ENCODE data around the gene EYS.

The EYS gene

DNA sequence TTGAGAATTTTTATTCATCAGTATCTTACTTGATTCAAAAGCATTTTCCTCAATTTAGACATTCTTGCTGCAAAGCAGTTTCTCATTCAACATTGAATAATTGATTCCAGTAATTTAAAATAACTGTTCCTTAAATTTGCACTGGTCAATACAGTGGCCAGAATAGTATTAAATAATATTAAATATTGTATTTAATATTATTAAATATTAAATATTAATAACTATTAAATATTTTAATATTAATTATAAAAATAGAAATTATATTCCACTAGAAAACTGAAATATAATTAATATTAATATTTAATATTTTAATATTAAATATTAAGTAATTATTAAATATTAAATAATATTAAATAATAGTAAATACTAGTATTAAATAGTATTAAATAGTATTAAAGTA lies 758.8 kb downstream of the EYS start:
- H3K27ac Mint-ChIP-seq (ENCODE audit: low read depth): no peak overlapping the region
- ATAC-seq (replicated peaks; ENCODE audit: extremely low read depth, poor library complexity, severe bottlenecking) (no peak), DNase-seq (ENCODE audit: low spot score in 2 of 2) (no peak)
- peaks cover 14% of the 10 kb centered on the region for H3K9me3 Mint-ChIP-seq
- H3K27me3 Mint-ChIP-seq: no peaks in the 10 kb centered on the region
- no peaks in the 10 kb centered on the region for H3K36me3 Mint-ChIP-seq (ENCODE audit: insufficient read depth)
- H3K4me3 Mint-ChIP-seq: no peak overlapping the region
- H3K4me1 Mint-ChIP-seq: no peaks in the 10 kb centered on the region

DNA sequence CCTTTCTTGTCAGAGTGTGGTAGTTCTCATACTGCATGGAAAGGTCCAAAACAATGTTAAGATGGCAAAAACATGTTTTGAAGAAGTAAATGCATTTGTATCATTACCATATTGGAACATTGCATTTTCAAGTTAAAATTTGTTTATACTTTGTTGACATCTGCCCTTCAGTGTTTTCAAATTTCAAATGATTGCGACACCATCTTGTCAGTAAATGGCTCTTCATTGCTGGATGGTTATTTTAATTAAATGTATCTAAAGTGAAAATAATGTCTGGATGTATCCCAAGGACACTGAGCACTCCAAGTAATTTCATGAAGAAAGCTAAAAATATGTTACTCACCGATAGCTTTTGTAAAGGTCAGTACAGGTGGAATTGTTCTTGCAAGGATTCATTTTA lies 761.6 kb downstream of the EYS start:
- Mint-ChIP-seq H3K4me1 (no peaks in the 10 kb centered on the region), H3K27ac (ENCODE audit: low read depth) (no peak overlapping the region), H3K36me3 (ENCODE audit: insufficient read depth) (no peaks in the 10 kb centered on the region), H3K27me3 (no peaks in the 10 kb centered on the region), H3K9me3 (peaks cover 17% of the 10 kb centered on the region), H3K4me3 (no peak overlapping the region)
- ATAC-seq (replicated peaks; ENCODE audit: extremely low read depth, poor library complexity, severe bottlenecking): no peak
- DNase-seq (ENCODE audit: low spot score in 2 of 2): no peak

DNA sequence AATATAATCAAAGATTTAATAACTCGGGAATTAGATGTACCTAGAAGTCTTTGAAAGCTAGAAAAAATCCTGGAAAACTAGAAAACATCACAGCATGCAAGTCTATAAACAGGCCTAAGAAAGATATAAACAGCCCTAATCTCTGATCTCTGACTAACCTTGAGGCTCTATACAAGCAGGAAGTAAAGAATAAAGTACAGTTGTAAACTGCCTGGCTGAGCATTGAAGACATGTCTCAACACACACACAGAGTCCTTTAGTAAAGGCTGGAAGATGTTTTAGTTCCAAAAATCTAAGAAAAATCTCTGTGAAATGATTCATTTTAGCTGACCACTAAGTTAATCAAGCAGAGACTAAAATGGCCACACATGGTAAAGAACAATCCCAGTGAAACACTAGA lies 774.5 kb downstream of the EYS start:
- Mint-ChIP-seq H3K27me3 (no peaks in the 10 kb centered on the region), H3K4me1 (no peaks in the 10 kb centered on the region), H3K4me3 (no peak overlapping the region), H3K36me3 (ENCODE audit: insufficient read depth) (no peaks in the 10 kb centered on the region), H3K27ac (ENCODE audit: low read depth) (no peak overlapping the region), H3K9me3 (peaks cover 6% of the 10 kb centered on the region)
- ATAC-seq (replicated peaks; ENCODE audit: extremely low read depth, poor library complexity, severe bottlenecking): no peak
- DNase-seq (ENCODE audit: low spot score in 2 of 2): no peak

DNA sequence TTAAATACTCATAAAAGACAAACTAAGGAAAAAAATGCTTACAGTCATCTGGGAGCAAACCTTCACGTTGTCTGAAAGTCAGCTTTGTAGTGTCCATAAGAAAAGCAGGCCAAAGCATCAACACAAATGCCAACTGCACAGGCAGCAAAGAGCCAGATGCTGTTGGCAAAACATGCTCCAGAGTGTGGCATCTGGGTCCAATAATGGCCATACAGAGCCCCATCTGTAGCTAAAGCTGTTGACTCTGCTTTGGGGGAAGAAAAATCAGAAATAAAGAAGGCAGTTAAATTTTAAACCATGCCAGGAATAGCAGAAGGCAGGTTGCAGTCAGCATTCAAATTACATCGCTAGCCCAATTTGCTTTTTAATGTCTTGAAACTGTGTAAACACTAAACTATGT lies 776.3 kb downstream of the EYS start:
- ATAC-seq (replicated peaks; ENCODE audit: extremely low read depth, poor library complexity, severe bottlenecking): no peak
- Mint-ChIP-seq H3K4me1 (no peaks in the 10 kb centered on the region), H3K36me3 (ENCODE audit: insufficient read depth) (no peaks in the 10 kb centered on the region), H3K27ac (ENCODE audit: low read depth) (no peak overlapping the region), H3K4me3 (no peak overlapping the region), H3K9me3 (peaks cover 12% of the 10 kb centered on the region), H3K27me3 (no peaks in the 10 kb centered on the region)
- DNase-seq (ENCODE audit: low spot score in 2 of 2): no peak

DNA sequence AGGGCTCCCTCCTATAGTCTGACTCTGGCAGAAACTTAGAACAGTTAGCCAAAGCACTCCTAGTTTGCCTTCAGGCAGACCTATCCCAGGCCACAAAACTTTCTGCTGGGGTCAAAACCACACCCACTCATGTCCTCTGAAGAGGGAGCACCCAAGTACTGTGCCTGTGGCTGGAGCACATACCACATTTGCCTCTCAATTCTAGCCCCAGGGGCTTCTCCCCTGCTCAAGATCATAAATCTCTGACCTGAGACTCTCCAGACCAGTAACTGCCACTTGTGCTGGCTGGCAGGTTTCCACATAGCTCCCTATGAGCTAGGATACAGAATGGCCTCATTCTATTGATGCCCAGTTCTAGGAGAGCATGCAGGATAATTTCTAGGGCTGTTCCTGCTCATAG lies 781.0 kb downstream of the EYS start:
- no peak for ATAC-seq (replicated peaks; ENCODE audit: extremely low read depth, poor library complexity, severe bottlenecking)
- Mint-ChIP-seq H3K4me1 (no peaks in the 10 kb centered on the region), H3K36me3 (ENCODE audit: insufficient read depth) (no peaks in the 10 kb centered on the region), H3K4me3 (no peak overlapping the region), H3K27ac (ENCODE audit: low read depth) (no peak overlapping the region), H3K9me3 (peaks cover 22% of the 10 kb centered on the region), H3K27me3 (no peaks in the 10 kb centered on the region)
- DNase-seq (ENCODE audit: low spot score in 2 of 2): no peak

DNA sequence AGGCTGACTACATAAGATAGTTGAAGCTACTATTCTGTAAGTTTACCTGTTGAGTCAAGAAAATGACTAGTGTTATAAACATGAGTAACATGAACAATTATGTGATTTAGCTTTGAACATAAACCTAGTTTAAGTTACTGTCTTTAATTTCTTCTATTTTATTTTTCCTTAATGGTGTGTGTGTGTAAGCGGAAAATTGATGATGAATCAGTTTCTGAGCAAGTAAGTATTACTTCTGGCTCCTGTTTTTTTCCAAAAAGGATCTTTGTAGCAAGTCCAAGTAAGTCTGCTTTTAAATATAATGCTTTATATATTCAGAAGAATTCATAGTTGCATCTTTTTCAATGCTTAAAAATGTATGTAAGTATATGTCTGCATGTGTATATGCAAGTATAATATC lies 786.8 kb downstream of the EYS start:
- no peaks in the 10 kb centered on the region for H3K27me3 Mint-ChIP-seq
- peaks cover 25% of the 10 kb centered on the region for H3K9me3 Mint-ChIP-seq
- no peak overlapping the region for H3K4me3 Mint-ChIP-seq
- H3K4me1 Mint-ChIP-seq: no peaks in the 10 kb centered on the region
- no peak for DNase-seq (ENCODE audit: low spot score in 2 of 2)
- ATAC-seq (replicated peaks; ENCODE audit: extremely low read depth, poor library complexity, severe bottlenecking): no peak
- H3K36me3 Mint-ChIP-seq (ENCODE audit: insufficient read depth): no peaks in the 10 kb centered on the region
- H3K27ac Mint-ChIP-seq (ENCODE audit: low read depth): no peak overlapping the region

DNA sequence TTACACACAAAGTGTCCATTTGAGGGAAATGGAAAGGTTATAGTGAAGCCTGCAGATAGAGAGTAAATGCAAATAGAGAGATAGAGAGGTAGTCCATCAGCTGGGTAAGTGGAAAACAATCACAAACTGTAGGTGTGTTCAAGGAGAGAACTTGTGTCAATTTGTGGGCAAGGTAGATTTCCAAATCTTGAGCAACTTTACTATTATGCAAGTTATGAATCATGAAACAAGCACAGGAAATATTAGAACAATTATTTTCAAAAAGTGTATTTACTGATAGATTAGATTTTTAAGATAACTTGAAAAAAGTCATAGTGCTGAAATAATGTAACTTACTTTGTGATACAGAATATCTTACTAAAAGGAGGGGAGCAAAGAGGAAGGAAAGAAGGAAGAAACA lies 792.9 kb downstream of the EYS start:
- H3K4me1 Mint-ChIP-seq: no peaks in the 10 kb centered on the region
- H3K4me3 Mint-ChIP-seq: no peak overlapping the region
- no peak for DNase-seq (ENCODE audit: low spot score in 2 of 2)
- H3K36me3 Mint-ChIP-seq (ENCODE audit: insufficient read depth): no peaks in the 10 kb centered on the region
- no peak for ATAC-seq (replicated peaks; ENCODE audit: extremely low read depth, poor library complexity, severe bottlenecking)
- H3K9me3 Mint-ChIP-seq: peaks cover 21% of the 10 kb centered on the region
- no peaks in the 10 kb centered on the region for H3K27me3 Mint-ChIP-seq
- no peak overlapping the region for H3K27ac Mint-ChIP-seq (ENCODE audit: low read depth)

DNA sequence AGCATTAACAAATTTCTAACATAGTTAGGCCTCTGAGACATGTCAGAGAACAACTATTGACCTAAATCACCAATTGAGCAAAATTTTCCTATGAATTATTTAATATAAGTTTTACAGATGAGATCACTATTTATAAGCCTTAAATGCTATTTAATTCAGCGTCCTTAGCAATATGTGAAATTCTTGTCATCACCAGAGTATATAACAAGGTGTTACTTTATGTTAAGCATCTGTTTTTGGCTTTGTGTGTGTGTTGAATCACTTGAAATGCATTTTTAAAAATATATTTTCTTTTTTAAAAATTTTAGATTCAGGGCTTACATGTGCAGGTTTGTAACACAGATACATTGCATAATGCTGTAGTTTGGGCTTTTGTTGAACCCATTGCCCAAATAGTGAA lies 794.1 kb downstream of the EYS start:
- H3K4me3 Mint-ChIP-seq: no peak overlapping the region

DNA sequence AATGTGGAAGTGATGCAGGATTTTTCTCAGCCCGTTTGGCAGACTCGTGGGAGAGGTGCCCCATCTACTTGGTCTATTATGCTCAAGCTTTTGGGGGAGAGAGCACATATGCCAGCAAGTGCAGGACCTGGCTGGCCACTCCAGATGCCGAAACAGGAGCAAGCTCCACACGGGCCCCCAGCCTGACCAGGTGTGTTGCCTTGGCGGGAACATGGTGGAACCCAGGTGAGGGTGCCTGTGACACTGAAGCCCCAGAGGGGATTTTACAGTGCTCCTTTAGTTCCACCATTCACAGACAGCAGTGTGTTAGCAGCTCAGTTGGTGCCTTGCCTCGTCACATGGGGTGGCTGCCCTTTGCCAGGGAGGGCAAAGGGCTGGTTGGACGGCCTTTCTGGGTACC lies 798.9 kb downstream of the EYS start:
- no peak overlapping the region for H3K4me3 Mint-ChIP-seq
- no peaks in the 10 kb centered on the region for H3K27me3 Mint-ChIP-seq
- DNase-seq (ENCODE audit: low spot score in 2 of 2) (no peak), ATAC-seq (replicated peaks; ENCODE audit: extremely low read depth, poor library complexity, severe bottlenecking) (no peak)
- H3K9me3 Mint-ChIP-seq: peaks cover 8% of the 10 kb centered on the region
- H3K36me3 Mint-ChIP-seq (ENCODE audit: insufficient read depth): no peaks in the 10 kb centered on the region
- H3K27ac Mint-ChIP-seq (ENCODE audit: low read depth): no peak overlapping the region
- no peaks in the 10 kb centered on the region for H3K4me1 Mint-ChIP-seq

More for the DNA sequence above, 794.1 kb downstream of the EYS start:
- Mint-ChIP-seq H3K27ac (ENCODE audit: low read depth) (no peak overlapping the region), H3K4me1 (no peaks in the 10 kb centered on the region), H3K9me3 (peaks cover 23% of the 10 kb centered on the region), H3K27me3 (no peaks in the 10 kb centered on the region), H3K36me3 (ENCODE audit: insufficient read depth) (no peaks in the 10 kb centered on the region)
- DNase-seq (ENCODE audit: low spot score in 2 of 2) (no peak), ATAC-seq (replicated peaks; ENCODE audit: extremely low read depth, poor library complexity, severe bottlenecking) (no peak)

DNA sequence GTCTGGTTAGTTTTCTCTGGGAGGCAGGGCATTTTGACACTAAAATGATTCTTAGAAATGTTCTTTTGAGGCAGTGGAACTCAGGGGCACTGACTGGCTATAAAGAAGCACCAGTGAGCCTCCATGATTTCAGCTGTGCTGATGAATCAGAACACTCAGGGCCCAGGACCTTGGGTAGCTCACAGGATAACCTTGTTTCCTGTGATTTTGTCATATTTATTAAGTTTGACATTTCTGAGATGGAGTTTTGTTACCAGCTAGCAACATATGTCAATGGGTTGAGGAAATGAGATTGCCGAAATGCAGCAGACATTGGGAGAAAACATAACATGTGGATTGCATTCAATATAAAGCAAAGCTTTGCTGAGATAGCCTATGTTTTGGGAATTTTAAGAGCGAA lies 802.4 kb downstream of the EYS start:
- Mint-ChIP-seq H3K27me3 (no peaks in the 10 kb centered on the region), H3K4me3 (no peak overlapping the region), H3K27ac (ENCODE audit: low read depth) (no peak overlapping the region), H3K36me3 (ENCODE audit: insufficient read depth) (no peaks in the 10 kb centered on the region), H3K4me1 (no peaks in the 10 kb centered on the region), H3K9me3 (peaks cover 20% of the 10 kb centered on the region)
- no peak for DNase-seq (ENCODE audit: low spot score in 2 of 2)
- no peak for ATAC-seq (replicated peaks; ENCODE audit: extremely low read depth, poor library complexity, severe bottlenecking)

DNA sequence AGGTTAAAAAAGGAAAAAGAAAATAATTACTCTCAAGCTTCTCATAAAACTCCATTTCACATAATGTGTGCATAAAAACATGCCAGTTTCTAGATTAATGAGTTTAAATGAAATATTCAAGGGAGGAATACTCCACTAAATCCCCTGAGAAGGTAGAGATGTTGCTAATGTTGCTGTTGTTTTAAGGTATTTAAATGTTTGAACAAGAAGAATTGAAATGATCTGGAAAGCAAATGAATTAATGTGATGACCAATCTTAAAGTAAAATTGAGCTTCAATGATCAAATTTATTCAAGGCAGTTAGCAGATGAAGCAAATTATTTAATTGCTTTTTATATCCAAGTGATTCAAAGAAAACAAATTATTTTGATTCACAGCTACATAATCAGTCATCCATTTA lies 804.4 kb downstream of the EYS start:
- no peaks in the 10 kb centered on the region for H3K36me3 Mint-ChIP-seq (ENCODE audit: insufficient read depth)
- H3K4me1 Mint-ChIP-seq: no peaks in the 10 kb centered on the region
- no peak overlapping the region for H3K4me3 Mint-ChIP-seq
- DNase-seq (ENCODE audit: low spot score in 2 of 2) (no peak), ATAC-seq (replicated peaks; ENCODE audit: extremely low read depth, poor library complexity, severe bottlenecking) (no peak)
- H3K27ac Mint-ChIP-seq (ENCODE audit: low read depth): no peak overlapping the region
- H3K27me3 Mint-ChIP-seq: no peaks in the 10 kb centered on the region
- H3K9me3 Mint-ChIP-seq: peaks cover 28% of the 10 kb centered on the region

DNA sequence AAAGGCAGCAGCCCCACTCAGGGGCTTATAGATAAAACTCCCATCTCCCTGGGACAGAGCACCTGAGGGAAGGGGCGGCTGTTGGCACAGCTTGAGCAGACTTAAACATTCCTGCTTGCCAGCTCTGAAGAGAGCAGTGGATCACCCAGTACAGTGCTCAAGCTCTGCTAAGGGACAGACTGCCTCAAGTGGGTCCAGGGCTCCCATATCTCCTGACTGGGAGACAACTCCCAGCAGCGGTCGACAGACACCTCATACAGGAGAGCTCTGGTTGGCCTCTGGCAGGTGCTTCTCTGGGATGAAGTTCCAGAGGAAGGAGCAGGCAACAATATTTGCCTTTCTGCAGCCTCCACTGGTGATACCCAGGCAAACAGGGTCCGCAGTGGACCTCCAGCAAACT lies 810.1 kb downstream of the EYS start:
- DNase-seq (ENCODE audit: low spot score in 2 of 2): no peak
- Mint-ChIP-seq H3K4me3 (no peak overlapping the region), H3K27me3 (no peaks in the 10 kb centered on the region), H3K9me3 (peaks cover 25% of the 10 kb centered on the region), H3K27ac (ENCODE audit: low read depth) (no peak overlapping the region), H3K36me3 (ENCODE audit: insufficient read depth) (no peaks in the 10 kb centered on the region), H3K4me1 (no peaks in the 10 kb centered on the region)
- no peak for ATAC-seq (replicated peaks; ENCODE audit: extremely low read depth, poor library complexity, severe bottlenecking)

DNA sequence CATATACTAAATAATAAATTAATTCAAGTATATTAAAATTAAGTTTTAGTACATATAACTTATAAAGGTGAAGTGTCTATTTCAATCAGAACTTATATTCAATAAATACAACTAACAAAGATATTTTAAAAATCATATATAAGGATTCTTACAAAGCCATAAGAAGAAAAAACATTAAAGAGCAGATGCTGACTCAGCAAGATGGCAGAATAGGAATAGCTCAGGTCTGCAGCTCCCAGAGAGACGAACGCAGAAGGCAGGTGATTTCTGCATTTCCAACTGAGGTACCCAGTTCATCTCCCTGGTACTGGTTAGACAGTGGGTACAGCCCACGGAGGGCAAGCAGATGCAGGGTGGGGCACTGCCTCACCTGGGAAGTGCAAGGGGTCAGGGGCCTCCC lies 811.1 kb downstream of the EYS start:
- Mint-ChIP-seq H3K4me1 (no peaks in the 10 kb centered on the region), H3K36me3 (ENCODE audit: insufficient read depth) (no peaks in the 10 kb centered on the region), H3K27ac (ENCODE audit: low read depth) (no peak overlapping the region), H3K4me3 (no peak overlapping the region), H3K27me3 (no peaks in the 10 kb centered on the region), H3K9me3 (peaks cover 25% of the 10 kb centered on the region)
- DNase-seq (ENCODE audit: low spot score in 2 of 2) (no peak), ATAC-seq (replicated peaks; ENCODE audit: extremely low read depth, poor library complexity, severe bottlenecking) (no peak)

DNA sequence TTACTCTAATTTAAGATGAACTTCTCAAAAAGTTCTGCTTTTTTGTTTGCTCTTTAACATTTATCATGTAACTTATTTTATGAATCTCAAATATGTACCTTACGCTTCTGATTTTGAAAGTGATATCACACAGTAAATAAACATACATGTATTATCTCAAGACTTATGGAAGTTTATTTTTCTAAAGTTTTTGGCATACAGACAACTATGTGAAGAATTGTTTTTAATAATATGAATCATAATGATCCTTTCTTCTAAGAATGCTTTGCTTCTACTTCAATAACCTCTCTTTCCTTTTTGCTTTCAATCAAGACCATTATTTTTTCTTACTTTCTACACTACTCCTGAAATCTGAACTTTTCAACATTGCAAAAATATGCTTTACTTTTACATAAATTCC lies 816.4 kb downstream of the EYS start:
- no peak for ATAC-seq (replicated peaks; ENCODE audit: extremely low read depth, poor library complexity, severe bottlenecking)
- H3K9me3 Mint-ChIP-seq: peaks cover 6% of the 10 kb centered on the region

More for the DNA sequence above, 816.4 kb downstream of the EYS start:
- Mint-ChIP-seq H3K27me3 (no peaks in the 10 kb centered on the region), H3K36me3 (ENCODE audit: insufficient read depth) (no peaks in the 10 kb centered on the region), H3K4me3 (no peak overlapping the region), H3K4me1 (no peaks in the 10 kb centered on the region), H3K27ac (ENCODE audit: low read depth) (no peak overlapping the region)
- DNase-seq (ENCODE audit: low spot score in 2 of 2): no peak
